ENCODE results near the gene XIRP2. TPM values are rescaled to one million over a fixed set of nuclear protein-coding genes. Genes with fewer than 3 reads are reported as not detected.

The XIRP2 gene
- total RNA-seq, 4 donors from 2014 or later = not detected

- no peak for TF ChIP-seq CTCF (IDR thresholded peaks at IDR 0.05; ENCODE audit: low read depth)
These were observed 303.3 kb downstream of the XIRP2 start for GRCh38 chr2:167191588-167191987.

- TF ChIP-seq CTCF (IDR thresholded peaks at IDR 0.05; ENCODE audit: low read depth) = no peak
These were observed 304.6 kb downstream of the XIRP2 start for GRCh38 chr2:167192833-167193232.

DNA sequence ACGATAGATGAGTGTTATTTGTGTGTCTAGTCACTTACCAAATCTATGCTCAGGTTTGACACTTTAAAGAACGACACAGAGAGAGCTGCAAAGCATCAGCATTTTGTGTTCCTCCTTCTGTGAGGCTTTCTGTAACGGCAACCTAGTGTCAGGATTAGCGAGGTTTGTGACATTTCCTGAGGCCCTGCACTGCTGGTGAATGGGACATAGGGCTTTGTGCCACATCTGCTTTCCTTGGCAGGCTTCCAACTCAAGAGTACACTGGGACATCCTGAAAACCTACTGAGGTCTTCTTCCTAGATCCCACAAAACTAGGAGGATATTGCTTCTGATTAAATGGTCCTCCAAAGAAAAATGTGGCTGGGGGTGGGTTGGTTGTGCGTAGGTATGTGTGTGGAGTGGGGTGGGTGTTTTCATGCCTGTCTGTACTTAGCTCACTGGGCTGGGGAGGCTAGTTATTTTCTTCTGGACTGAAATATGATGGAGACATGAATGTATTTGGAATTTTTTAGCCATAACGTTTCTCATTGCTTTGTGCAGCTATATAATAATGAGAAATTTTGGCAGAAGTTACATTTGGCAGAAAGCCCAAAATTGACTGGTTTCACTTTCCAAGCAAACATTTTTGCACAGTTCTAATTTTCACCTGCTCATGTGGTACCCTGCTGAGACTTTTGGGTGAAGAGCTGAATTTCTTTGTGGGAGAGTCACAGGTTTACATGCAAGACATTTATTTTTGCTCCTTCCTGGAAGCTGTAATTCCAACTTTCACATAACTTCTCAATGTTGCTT, 308.4 kb downstream of the XIRP2 start:
- TF ChIP-seq CTCF (IDR thresholded peaks at IDR 0.05; ENCODE audit: low read depth) = no peak

DNA sequence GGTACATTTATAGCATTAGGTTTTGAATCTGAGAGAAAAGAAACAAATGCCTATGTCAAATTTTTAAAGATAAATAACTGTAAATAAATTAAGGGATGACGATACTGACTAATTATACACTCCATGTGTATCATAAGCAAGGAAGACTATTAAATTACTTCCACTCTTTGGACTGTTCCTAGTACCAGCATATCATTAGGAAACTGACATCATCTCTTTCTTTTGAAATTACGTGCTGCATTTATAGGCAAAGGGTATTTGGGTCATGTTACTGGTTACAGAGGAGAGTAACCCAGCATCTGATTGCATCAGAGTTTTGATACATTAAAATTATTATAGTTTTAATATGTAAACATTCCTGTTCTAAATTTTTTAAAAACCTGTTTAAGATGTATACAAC, 309.7 kb downstream of the XIRP2 start:
- no peak for TF ChIP-seq CTCF (IDR thresholded peaks at IDR 0.05; ENCODE audit: low read depth)

GRCh38 chr2:167198576-167198975, 310.3 kb downstream of the XIRP2 start:
- no peak for TF ChIP-seq CTCF (IDR thresholded peaks at IDR 0.05; ENCODE audit: low read depth)

DNA sequence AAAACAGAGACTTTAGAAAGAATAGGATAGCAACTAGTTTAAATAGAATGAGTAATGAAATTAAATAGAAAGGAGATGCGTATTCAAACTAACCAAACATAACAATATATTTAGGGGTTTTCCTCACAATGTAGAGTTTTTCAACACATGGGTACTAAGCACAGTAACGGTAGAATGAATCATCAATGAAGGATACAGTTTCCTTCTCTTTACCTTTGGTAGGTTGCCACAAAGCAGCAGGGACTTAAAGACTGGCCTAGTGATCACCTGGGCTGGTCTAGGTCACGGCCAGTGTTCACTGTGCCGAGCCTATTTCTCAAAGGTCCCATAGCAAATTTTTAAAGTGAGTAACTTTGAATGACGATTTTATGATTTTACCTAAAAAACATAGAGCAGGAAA, 311.7 kb downstream of the XIRP2 start:
- no peak for TF ChIP-seq CTCF (IDR thresholded peaks at IDR 0.05; ENCODE audit: low read depth)

- no peak for TF ChIP-seq CTCF (IDR thresholded peaks at IDR 0.05; ENCODE audit: low read depth)
These were observed 321.5 kb downstream of the XIRP2 start for GRCh38 chr2:167209784-167210183.

All from subcutaneous adipose tissue (tissue), 4 donors.